B cell (primary cell): Measurements from ENCODE around the gene MRPL4.

Experiments
- EZH2 ChIP-seq: IDR thresholded peaks from 2 replicates; pipeline ENCODE4 v1.6.1; 2012; ENCODE audit warnings: borderline replicate concordance, low read depth, mild to moderate bottlenecking, moderate library complexity, low read length; ENCODE audit not compliant: insufficient read depth, poor library complexity, severe bottlenecking
- TF ChIP-seq, protein P1 (sequence below): fragments of 200-600 bp; IDR thresholded peaks from one replicate; pipeline ENCODE4 v1.8.0; 2022; ENCODE audit warnings: antibody characterized with exemption, mild to moderate bottlenecking

- TF ChIP-seq, protein P1, sequence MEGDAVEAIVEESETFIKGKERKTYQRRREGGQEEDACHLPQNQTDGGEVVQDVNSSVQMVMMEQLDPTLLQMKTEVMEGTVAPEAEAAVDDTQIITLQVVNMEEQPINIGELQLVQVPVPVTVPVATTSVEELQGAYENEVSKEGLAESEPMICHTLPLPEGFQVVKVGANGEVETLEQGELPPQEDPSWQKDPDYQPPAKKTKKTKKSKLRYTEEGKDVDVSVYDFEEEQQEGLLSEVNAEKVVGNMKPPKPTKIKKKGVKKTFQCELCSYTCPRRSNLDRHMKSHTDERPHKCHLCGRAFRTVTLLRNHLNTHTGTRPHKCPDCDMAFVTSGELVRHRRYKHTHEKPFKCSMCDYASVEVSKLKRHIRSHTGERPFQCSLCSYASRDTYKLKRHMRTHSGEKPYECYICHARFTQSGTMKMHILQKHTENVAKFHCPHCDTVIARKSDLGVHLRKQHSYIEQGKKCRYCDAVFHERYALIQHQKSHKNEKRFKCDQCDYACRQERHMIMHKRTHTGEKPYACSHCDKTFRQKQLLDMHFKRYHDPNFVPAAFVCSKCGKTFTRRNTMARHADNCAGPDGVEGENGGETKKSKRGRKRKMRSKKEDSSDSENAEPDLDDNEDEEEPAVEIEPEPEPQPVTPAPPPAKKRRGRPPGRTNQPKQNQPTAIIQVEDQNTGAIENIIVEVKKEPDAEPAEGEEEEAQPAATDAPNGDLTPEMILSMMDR, result no peak
- no peak for TF ChIP-seq EZH2
Measured at GRCh38 chr19:10274589-10274988, 22.6 kb downstream of the MRPL4 start.
